NCI-H2107 treated with DMSO at 0.1 percent for 48 hours (cell line): Measurements from ENCODE around the gene RALY.
"Not testable (repeated sequence)": the region's sequence is repeated elsewhere in the genome, so short reads cannot be mapped to it uniquely, and the experiment has no call there.

ENCODE experiments used
- DNase-seq: peaks from one replicate; lab custom pipeline; 2025; ENCODE audit not compliant: unreplicated experiment; lab: John Stamatoyannopoulos, UW

Gene RALY

DNA sequence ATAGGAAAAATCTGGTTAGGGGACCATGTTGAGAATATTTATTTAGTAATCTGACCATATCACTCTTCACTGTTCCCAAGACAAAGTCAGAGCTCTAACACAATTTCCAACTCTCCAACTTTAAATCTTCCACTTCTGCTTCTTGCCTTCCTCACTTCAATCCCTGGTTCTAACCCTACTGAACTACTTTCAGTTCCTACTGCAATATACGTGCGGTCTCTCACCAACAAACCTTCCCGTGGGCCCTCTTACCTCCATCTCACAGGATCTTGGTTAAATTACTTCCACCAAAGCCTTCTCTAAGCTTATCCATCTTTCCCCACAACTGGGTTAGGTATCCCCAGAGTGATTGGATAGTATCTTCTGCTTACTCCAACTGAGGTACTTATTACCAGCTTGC, 110.3 kb downstream of the RALY start:
- no peak for DNase-seq

DNA sequence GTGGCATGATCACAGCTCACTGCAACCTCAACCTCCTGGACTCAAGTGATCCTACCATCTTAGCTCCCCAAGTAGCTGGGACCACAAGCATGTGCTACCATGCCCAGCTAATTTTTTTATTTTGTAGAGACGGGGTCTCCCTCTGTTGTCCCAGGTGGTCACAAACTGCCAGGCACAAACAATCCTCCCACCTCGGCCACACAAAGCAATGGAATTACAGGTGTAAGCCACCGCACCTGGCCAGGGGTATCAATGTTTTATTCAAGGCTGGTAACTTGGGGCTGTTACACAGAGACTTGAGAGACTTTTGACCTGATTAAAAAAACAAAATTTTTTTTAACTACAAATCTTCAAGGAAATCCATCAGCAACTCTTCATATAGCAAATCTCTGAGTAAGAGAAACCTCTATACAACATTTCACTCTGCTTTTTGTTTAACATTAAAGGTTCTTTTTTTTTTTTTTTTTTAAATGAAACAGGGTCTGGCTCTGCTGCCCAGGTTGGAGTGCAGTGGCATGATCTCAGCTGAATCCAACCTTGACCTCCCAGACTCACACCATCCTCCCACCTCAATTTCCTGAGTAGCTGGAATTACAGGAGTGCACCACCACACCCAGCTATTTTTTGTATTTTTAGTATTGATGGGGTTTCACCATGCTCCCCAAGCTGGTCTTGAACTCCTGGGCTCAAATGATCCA, 112.4 kb downstream of the RALY start:
- no peak for DNase-seq

DNA sequence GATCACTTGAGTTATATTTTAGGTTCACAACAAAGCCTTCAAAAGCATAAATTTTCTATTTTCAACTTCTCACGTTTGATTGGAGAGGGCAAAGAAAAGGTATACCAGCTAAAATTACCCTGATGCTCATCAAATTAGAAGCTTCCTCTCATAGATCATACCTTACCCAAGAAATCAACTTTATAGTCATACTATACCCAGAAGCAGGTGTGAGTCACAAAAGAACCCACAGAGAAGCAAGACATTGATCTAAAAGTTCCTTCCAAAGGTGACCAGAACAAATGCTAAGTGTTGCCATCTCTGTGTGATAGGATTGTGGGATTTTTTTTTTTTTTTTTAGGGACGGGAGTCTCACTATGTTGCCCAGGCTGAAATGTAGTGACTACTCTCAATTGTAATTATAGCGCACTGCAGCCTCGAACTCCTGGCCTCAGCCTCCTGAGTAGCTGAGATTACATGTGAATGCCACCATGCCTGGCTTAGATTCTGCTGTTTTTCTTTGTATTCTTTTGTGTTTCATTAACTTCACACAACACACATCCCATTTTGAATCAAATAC, 115.0 kb downstream of the RALY start:
- DNase-seq = no peak

GRCh38 chr20:34109442-34109841, 115.7 kb downstream of the RALY start:
- DNase-seq = no peak

DNA sequence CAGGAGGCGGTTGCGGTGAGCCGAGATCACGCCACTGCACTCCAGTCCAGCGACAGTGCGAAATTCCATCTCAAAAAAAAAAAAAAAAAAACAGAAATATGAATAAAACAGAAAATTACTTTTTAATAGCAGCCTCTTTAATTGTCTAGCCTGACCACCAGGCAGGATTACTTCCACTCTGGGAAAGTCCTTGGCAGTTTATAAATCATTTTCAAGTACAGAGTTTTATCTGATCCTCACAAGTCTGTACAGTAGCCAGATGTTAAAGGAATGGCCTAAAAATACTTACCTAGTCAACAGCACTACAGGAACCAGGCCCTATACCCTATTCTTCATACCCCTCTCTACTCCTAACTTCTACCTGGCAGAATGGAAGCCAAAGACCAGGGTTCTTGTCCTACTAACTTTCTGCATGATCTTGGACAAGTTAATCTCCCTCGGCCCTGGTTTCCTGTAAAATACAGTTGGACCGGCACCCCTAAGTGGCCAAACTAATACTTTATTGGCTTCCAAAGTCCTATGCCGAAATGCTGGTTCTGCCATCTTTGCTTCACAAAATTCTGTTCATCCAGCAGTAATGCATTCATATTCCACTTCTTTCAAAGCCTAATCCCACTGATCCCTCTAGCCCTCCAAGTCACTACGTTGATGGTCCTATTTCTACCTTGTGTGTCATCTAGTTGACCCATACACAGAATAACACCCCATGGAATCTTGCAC, 116.5 kb downstream of the RALY start:
- DNase-seq = no peak

- no peak for DNase-seq
Observed at GRCh38 chr20:34110745-34111641, 117.3 kb downstream of the RALY start.

GRCh38 chr20:34111702-34112599, 118.2 kb downstream of the RALY start, which contains the start of gene EIF2S2:
TSS of gene EIF2S2 (minus strand) at chr20:34112243. CDS start at chr20:34112110, 133 bp downstream.
- DNase-seq = peak; percentile 85

DNA sequence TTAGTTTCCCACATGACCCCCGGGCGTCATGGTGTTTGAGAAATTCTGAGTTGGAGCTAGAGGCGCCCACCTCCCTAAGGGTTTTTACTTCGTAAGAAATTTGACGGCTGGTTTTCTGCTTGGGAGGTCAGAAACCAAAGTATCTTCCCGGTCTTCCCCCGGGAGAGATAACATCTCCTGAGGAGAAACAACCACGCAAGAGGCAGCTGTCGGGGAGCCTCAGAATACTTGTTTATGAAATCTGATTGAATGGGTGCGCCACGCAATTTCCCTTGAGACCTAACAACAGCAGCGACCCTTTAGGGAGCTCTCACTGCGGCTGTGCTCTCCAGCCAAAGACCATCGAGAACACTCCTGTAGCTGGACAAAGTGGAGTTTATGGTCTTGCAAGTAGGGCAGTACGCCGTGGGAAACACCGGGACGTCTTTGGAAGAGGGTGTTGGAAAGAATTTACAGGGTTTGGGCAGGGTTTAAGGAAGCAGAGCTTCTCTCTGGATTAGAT, 118.9 kb downstream of the RALY start:
- DNase-seq = no peak

DNA sequence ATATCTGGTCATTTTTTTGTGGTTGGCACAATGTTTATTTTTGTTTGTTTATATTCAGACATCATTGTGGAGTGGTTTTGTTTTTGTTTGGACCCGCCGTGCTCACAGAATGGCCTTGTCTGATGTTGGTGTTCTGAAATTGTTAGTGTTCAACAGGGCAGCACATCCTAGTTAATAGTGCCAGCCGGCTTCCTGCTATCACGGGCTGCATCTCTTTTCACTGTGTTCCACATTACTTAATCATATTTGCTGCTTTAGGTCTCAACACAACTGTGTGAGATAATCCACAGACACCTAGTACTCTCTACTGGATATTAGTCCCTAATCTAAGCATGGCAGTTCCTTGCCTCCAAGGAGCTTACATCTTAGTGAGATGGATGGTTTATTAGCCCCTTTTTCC, 121.1 kb downstream of the RALY start:
- DNase-seq = no peak

- no peak for DNase-seq
Observed at GRCh38 chr20:34115232-34115631, 121.5 kb downstream of the RALY start.

DNA sequence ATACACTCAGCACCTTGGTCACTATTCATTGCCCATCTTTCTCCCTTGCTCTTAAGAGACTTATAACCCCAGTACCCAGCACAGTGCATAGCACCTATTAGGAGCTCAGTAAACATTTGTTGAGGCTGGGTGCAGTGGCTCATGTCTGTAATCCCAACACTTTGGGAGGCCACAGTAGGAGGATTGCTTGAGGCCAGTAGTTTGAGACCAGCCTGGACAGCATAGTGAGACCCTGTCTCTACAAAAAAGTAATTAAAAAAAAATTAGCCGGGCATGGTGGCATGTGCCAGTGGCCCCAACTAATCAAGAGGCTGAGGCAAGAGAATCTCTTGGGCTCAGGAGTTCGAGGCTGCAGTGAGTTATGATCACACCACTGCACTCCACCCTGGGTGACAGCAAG, 126.5 kb downstream of the RALY start:
- no peak for DNase-seq

DNA sequence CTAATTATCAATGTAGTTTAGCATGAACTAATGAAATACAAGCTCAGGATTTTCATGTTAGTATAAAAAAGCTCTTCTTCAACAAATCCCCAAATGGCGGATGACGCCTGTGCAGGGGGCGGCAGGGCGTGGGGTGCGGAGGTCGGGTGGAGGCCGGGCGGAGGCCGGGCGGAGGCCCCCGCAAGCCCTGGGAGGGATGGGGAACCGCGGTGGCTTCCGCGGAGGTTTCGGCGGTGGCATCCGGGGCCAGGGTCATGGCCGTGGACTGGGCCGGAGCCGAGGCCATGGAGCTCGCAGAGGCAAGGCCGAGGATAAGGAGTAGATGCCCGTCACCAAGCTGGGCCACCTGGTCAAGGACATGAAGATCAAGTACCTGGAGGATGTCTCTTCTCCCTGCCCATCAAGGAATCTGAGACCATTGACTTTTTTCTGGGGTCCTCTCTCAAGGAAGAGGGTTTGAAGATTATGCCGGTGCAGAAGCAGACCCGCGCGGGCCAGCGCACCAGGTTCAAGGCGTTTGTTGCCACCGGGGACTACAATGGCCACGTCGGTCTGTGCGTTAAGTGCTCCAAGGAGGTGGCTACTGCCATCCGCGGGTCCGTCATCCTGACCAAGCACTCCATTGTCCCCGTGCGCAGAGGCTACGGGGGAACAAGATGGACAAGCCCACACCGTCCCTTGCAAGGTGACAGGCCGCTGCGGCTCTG, 128.7 kb downstream of the RALY start:
- DNase-seq = no peak

- DNase-seq = no peak
Observed at GRCh38 chr20:34123309-34123708, 129.6 kb downstream of the RALY start.

DNA sequence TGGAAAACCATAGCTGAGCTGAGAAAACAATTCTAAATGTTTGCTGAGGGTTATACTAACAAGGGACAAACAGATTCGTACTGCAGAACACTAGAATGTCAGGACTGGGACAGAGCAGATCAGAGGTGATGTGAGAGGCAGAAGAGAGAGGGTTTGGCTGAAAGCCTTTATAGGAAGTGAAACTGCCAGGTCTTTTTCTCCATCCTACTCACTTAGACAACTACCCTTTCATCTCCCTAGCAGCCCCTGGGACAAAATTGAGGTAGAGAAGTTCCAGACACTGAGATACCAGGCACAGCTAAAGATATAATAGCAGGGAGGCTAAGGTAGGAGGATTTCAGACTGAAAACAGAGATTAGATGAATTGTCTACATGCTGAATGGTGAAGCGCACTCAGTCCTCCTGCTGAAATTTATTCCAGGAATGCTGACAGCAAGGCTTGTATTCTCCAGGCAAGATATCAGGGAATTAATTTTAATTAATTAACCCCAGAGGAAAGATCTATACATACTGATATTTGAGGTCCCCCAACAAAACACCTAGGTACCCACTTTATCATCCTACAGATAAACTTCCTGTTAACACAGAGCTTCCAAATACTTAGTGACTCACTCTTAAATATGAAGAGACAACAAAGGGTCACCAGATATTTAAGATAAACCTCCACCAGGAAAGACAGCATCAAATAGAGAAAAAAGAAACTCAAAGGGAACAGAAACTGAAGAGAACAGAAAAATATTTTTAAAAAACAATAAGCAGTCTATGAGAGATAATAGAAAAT, 130.9 kb downstream of the RALY start:
- DNase-seq = no peak

DNA sequence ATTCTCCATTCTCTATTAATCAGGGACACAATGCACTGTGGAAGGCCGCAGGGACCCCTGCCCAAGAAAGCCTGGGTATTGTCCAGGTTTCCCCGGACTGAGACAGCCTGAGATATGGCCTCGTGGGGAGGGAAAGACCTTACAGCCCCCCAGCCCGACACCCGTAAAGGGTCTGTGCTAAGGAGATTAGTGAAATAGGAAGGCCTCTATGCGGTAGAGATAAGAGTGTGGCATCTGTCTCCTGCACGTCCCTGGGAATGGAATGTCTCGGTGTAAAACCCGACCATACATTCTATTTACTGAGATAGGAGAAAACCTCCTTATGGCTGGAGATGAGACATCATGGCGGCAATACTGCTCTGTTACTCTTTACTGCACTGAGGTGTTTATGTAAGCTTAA, 134.1 kb downstream of the RALY start:
- DNase-seq = no peak

DNA sequence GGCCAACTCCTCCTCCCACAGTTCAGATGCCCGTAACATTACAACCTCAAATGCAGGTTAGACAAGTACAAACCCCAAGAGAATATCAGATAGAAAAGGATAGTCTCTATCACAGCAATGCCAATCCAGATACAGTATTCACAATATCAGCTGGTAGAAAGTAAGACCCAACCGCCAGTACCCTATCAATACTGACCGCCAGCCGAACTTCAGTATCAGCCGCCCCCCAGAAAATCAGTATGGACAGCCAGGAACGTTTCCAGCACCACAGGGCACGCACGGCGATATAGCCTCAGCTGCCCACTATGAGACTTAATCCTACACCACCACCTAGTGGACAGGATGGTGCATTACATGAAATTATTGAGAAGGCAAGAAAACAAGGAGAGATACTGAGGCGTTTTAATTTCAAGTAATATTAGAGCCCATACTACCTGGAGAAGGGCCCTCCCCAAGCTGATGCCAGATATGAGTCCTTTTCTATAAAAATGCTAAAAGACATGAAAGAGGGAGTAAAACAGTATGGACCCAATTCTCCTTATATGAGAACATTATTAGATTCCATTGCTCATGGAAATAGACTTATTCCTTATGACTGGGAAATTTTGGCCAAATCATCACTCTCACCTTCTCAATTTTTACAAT, 135.9 kb downstream of the RALY start:
- peak; percentile 36 for DNase-seq

DNA sequence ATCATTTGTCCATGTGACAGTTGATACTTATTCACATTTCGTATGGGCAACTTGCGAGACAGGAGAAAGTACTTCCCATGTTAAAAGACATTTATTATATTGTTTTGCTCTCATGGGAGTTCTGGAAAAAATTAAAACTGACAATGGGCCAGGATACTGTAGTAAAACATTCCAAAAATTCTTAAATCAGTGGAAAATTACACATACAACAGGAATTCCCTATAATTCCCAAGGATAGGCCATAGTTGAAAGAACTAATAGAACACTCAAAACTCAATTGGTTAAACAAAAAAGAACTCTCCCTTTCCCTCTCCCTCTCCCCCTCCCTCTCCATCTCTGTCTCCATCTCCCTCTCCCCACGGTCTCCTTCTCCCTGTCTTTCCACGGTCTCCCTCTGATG, 137.8 kb downstream of the RALY start:
- DNase-seq = no peak

- not testable (repeated sequence) for DNase-seq
Observed at GRCh38 chr20:34132491-34132890, 138.8 kb downstream of the RALY start.
